ENCODE results near the gene SORCS3. TPM values are rescaled to one million over a fixed set of nuclear protein-coding genes. Genes with fewer than 3 reads are reported as not detected.

Gene SORCS3
- total and polyA plus RNA-seq, 9 of the 15 experiments (the other 6 are each of a cell fraction or from before 2014, with no cell fraction given) = not detected

GRCh38 chr10:104880624-104881398 lies 239.7 kb downstream of the SORCS3 start (continued):
- TF ChIP-seq ZBTB26 (CRISPR knock-in tag; IDR thresholded peaks at IDR 0.05) = no peak

- Histone ChIP-seq H3K27ac (ENCODE audit: extremely low read depth, low read depth, low read length) (no peak overlapping the region), H3K36me3 (ENCODE audit: control insufficient read depth, insufficient read depth, low read length) (no peaks in the 10 kb centered on the region), H3K9me1 (ENCODE audit: control insufficient read depth, insufficient read depth, low read length) (no peaks in the 10 kb centered on the region), H3K79me2 (ENCODE audit: control insufficient read depth, insufficient read depth, low read length) (no peaks in the 10 kb centered on the region), H3K4me3 (no peak overlapping the region), H3K9me3 (replicated peaks; ENCODE audit: control insufficient read depth, insufficient read depth, low read depth, low read length) (no peaks in the 10 kb centered on the region), H3K4me2 (ENCODE audit: insufficient read depth, low read length) (no peak overlapping the region), H2AFZ (ENCODE audit: low read depth, low read length) (no peak overlapping the region), H3K9ac (ENCODE audit: insufficient read depth in 1 of 2, low read depth in 2 of 2, low read length in 2 of 2) (no peak overlapping the region), H4K20me1 (replicated peaks; ENCODE audit: control insufficient read depth, insufficient read depth, low read length) (no peaks in the 10 kb centered on the region), H3K4me1 (replicated peaks in 1 of 2; ENCODE audit: control insufficient read depth in 2 of 2, insufficient read depth in 2 of 2, low read length in 2 of 2) (no peaks in the 10 kb centered on the region), H3K27me3 (ENCODE audit: control insufficient read depth in 2 of 2, insufficient read depth in 2 of 2, low read length in 2 of 2) (no peaks in the 10 kb centered on the region)
- intact Hi-C loops (cut with micrococcal nuclease) = no loop called here
- no peak for FAIRE-seq
- DNase-seq (ENCODE audit: extremely low read depth in 1 of 4, low spot score in 3 of 4) = no peak
- ATAC-seq = no peak
- POLR2A ChIA-PET = no interaction called here
- TF ChIP-seq SMAD1 (IDR thresholded peaks at IDR 0.05; ENCODE audit: low read depth, low read length, partially characterized antibody) = no peak
- no peak for TF ChIP-seq ETV1 (tag; conservative IDR thresholded peaks at IDR 0.05; ENCODE audit: low read depth)
- no peak for TF ChIP-seq PCBP2 (IDR thresholded peaks at IDR 0.05; ENCODE audit: low read depth, low read length, poor library complexity, severe bottlenecking)
- no peak for TF ChIP-seq IRF9 (tag; IDR thresholded peaks at IDR 0.05)
- TF ChIP-seq SIX5 (IDR thresholded peaks at IDR 0.05; ENCODE audit: borderline replicate concordance in 1 of 2, insufficient read depth in 1 of 2, low read depth in 1 of 2, low read length in 2 of 2) = no peak
- CTCF ChIA-PET (ENCODE audit: low intra/inter-chr PET ratio) = no interaction called here
- no TSS peak for BruUV-seq (replicated peaks)
- 0% methylated on average over 1 of the region's 1 CpG for WGBS (ENCODE audit: insufficient coverage, low coverage, missing lambda C conversion rate)
- in situ Hi-C loops (cut with MboI) = no loop called here
Observed at GRCh38 chr10:104881740-104882139, 240.7 kb downstream of the SORCS3 start.

All from K562 (cell line).